WTC11 (cell line): Measurements from ENCODE around the gene CFAP53. TPM values are rescaled to one million over a fixed set of nuclear protein-coding genes. Genes with fewer than 3 reads are reported as not detected.

ENCODE experiments used
- ATAC-seq: fragments of 200-7000 bp; cut with Tn5 transposase; 2 replicates; pipeline ENCODE4 v1.10.0; 2021; ENCODE audit warnings: mild to moderate bottlenecking, moderate library complexity
- CTCF ChIA-PET: fragments of 300-600 bp; sonication (Branson Sonifier 250); formaldehyde crosslinking; loops from one replicate; lab custom pipeline; 2021; ENCODE audit warnings: antibody characterized with exemption; lab: Charles Lee
- POLR2A ChIA-PET: fragments of 350-600 bp; sonication (Branson Sonifier 250); formaldehyde crosslinking; loops from one replicate; lab custom pipeline; 2021; ENCODE audit warnings: antibody characterized with exemption; lab: Charles Lee
- DNase-seq: peaks from one replicate; pipeline ENCODE4 v3.0.0; 2021; ENCODE audit warnings: low spot score
- H3K27ac Mint-ChIP-seq: 2 replicates; pipeline ENCODE4 v1.8.0; 2021; ENCODE audit warnings: mixed read lengths
- H3K27me3 Mint-ChIP-seq: 2 replicates; pipeline ENCODE4 v1.8.0; 2021; ENCODE audit warnings: low read depth, mild to moderate bottlenecking, moderate library complexity, mixed read lengths
- H3K36me3 Mint-ChIP-seq: 2 replicates; pipeline ENCODE4 v1.8.0; 2021; ENCODE audit warnings: mixed read lengths
- H3K4me1 Mint-ChIP-seq: 2 replicates; pipeline ENCODE4 v1.8.0; 2022; ENCODE audit warnings: mixed read lengths
- H3K4me3 Mint-ChIP-seq: 2 replicates; pipeline ENCODE4 v1.8.0; 2021; ENCODE audit warnings: mild to moderate bottlenecking, moderate library complexity, mixed read lengths
- H3K9me3 Mint-ChIP-seq: 2 replicates; pipeline ENCODE4 v1.8.0; 2021; ENCODE audit warnings: mixed read lengths
- ATF2 ChIP-seq: sonication (generic); formaldehyde crosslinking; IDR thresholded peaks from 2 replicates; pipeline ENCODE4 v1.8.1; 2022; ENCODE audit warnings: low read depth, missing genetic modification reagents, borderline replicate concordance
- CTCF ChIP-seq: fragments of 200-600 bp; IDR thresholded peaks from 2 replicates; pipeline ENCODE4 v1.8.0; 2022; ENCODE audit warnings: antibody characterized with exemption
- ERG ChIP-seq: fragments of 250-450 bp; sonication (Bioruptor Pico); IDR thresholded peaks from 2 replicates; pipeline ENCODE4 v1.8.0; 2021; ENCODE audit warnings: mild to moderate bottlenecking
- ETV6 ChIP-seq: sonication (generic); formaldehyde crosslinking; IDR thresholded peaks from 2 replicates; pipeline ENCODE4 v1.8.1; 2022; ENCODE audit warnings: mild to moderate bottlenecking, missing genetic modification reagents
- FOXK1 ChIP-seq: sonication (generic); formaldehyde crosslinking; IDR thresholded peaks from 2 replicates; pipeline ENCODE4 v1.8.0; 2022; ENCODE audit warnings: mild to moderate bottlenecking, moderate library complexity, missing genetic modification reagents
- FOXP1 ChIP-seq: sonication (generic); formaldehyde crosslinking; IDR thresholded peaks from 2 replicates; pipeline ENCODE4 v1.8.0; 2022; ENCODE audit warnings: missing genetic modification reagents, mild to moderate bottlenecking, moderate library complexity, borderline replicate concordance
- GTF2I ChIP-seq: fragments of 250-450 bp; sonication (Bioruptor Pico); conservative IDR thresholded peaks from 2 replicates; pipeline ENCODE4 v1.4.0; 2021; ENCODE audit warnings: mild to moderate bottlenecking
- IRF1 ChIP-seq: sonication (generic); formaldehyde crosslinking; IDR thresholded peaks from 2 replicates; pipeline ENCODE4 v1.8.0; 2023; ENCODE audit warnings: missing genetic modification reagents
- KAT7 ChIP-seq: sonication (generic); formaldehyde crosslinking; IDR thresholded peaks from 2 replicates; pipeline ENCODE4 v1.8.1; 2023; ENCODE audit warnings: missing genetic modification reagents, mild to moderate bottlenecking, borderline replicate concordance
- OVOL2 ChIP-seq: fragments of 250-450 bp; sonication (Bioruptor Pico); IDR thresholded peaks from 2 replicates; pipeline ENCODE4 v1.9.0; 2021; ENCODE audit warnings: mild to moderate bottlenecking, borderline replicate concordance
- PRDM15 ChIP-seq: sonication (generic); formaldehyde crosslinking; IDR thresholded peaks from 2 replicates; pipeline ENCODE4 v1.8.0; 2022; ENCODE audit warnings: missing genetic modification reagents
- PREB ChIP-seq: sonication (generic); formaldehyde crosslinking; IDR thresholded peaks from 2 replicates; pipeline ENCODE4 v1.8.1; 2022; ENCODE audit warnings: mild to moderate bottlenecking, missing genetic modification reagents, moderate library complexity, borderline replicate concordance
- TP53 ChIP-seq: sonication (generic); formaldehyde crosslinking; IDR thresholded peaks from 2 replicates; pipeline ENCODE4 v1.8.1; 2023; ENCODE audit warnings: mild to moderate bottlenecking, missing genetic modification reagents
- USF1 ChIP-seq: sonication (generic); formaldehyde crosslinking; IDR thresholded peaks from 2 replicates; pipeline ENCODE4 v1.8.0; 2022; ENCODE audit warnings: mild to moderate bottlenecking, missing genetic modification reagents
- ZBTB43 ChIP-seq: sonication (generic); formaldehyde crosslinking; IDR thresholded peaks from 2 replicates; pipeline ENCODE4 v1.8.1; 2023; ENCODE audit warnings: mild to moderate bottlenecking, missing genetic modification reagents
- ZNF138 ChIP-seq: sonication (generic); formaldehyde crosslinking; conservative IDR thresholded peaks from 2 replicates; pipeline ENCODE4 v1.8.1; 2022; ENCODE audit warnings: mild to moderate bottlenecking, moderate library complexity, missing genetic modification reagents
- ZNF281 ChIP-seq: sonication (generic); formaldehyde crosslinking; IDR thresholded peaks from 2 replicates; pipeline ENCODE4 v1.8.0; 2023; ENCODE audit warnings: mild to moderate bottlenecking, missing genetic modification reagents
- ZNF425 ChIP-seq: fragments of 250-450 bp; sonication (Bioruptor Pico); conservative IDR thresholded peaks from 2 replicates; pipeline ENCODE4 v1.9.0; 2021; ENCODE audit warnings: mild to moderate bottlenecking
- ZNF671 ChIP-seq: fragments of 250-450 bp; sonication (Bioruptor Pico); IDR thresholded peaks from 2 replicates; pipeline ENCODE4 v1.8.0; 2021; ENCODE audit warnings: mild to moderate bottlenecking
- total RNA-seq: library from RNA; stranded (reverse); gene quantifications from 3 replicates; pipeline ENCODE4 v1.2.3, GENCODE V29; 2021

Gene CFAP53
- total RNA-seq, 1 experiment from 2014 or later: 0.26 TPM

GRCh38 chr18:50196261-50196660 is 70.0 kb downstream of the CFAP53 start:
- peak overlapping the region; percentile 39; the same call in 1 of the 2 replicates for H3K4me3 Mint-ChIP-seq
- ChIA-PET POLR2A (interaction anchor here (0.7 kb wide), 1 partner anchor 354 kb away, joined by 3 read pairs; no protein-coding TSS in a partner anchor), CTCF (interaction anchor here (1.0 to 2.9 kb wide), 6 partner anchors 8 to 145 kb away, joined by 3 to 38 read pairs (median 10); no protein-coding TSS in a partner anchor)
- no peaks in the 10 kb centered on the region for H3K36me3 Mint-ChIP-seq
- H3K4me1 Mint-ChIP-seq: peaks cover 24% of the 10 kb centered on the region
- peaks cover 10% of the 10 kb centered on the region; the same call in 1 of the 2 replicates for H3K9me3 Mint-ChIP-seq
- DNase-seq (no peak), ATAC-seq (no peak)
- TF ChIP-seq FOXP1 (CRISPR knock-in tag) (no peak), ZBTB43 (CRISPR knock-in tag) (no peak), USF1 (CRISPR knock-in tag) (no peak), TP53 (CRISPR knock-in tag) (no peak), PREB (CRISPR knock-in tag) (no peak), ETV6 (no peak), ZNF281 (CRISPR knock-in tag) (no peak), ZNF425 (no peak), OVOL2 (CRISPR knock-in tag) (no peak), ZNF138 (CRISPR knock-in tag) (no peak), ERG (CRISPR knock-in tag) (no peak), GTF2I (CRISPR knock-in tag) (no peak), ATF2 (CRISPR knock-in tag) (no peak), IRF1 (no peak), PRDM15 (CRISPR knock-in tag) (no peak), CTCF (no peak), KAT7 (CRISPR knock-in tag) (no peak), ZNF671 (CRISPR knock-in tag) (no peak), FOXK1 (no peak)
- no peak overlapping the region for H3K27ac Mint-ChIP-seq
- peaks cover 66% of the 10 kb centered on the region for H3K27me3 Mint-ChIP-seq
